ENCODE results near the gene TPRA1. TPM values are rescaled to one million over a fixed set of nuclear protein-coding genes. Genes with fewer than 3 reads are reported as not detected.

TPRA1 gene
- polyA plus RNA-seq, 3 donors: 20.2 to 29.4 (median 23.4) TPM

- H2AFZ ChIP-seq (ENCODE audit: insufficient read depth, low read depth, low read length, poor library complexity, severe bottlenecking): no peak overlapping the region
- H3K27ac ChIP-seq (ENCODE audit: low read depth in 1 of 2, low read length in 2 of 2): no peak overlapping the region
- TF ChIP-seq CTCF (IDR thresholded peaks at IDR 0.05): no peak
- H3K9me3 ChIP-seq (replicated peaks in 1 of 2; ENCODE audit: control insufficient read depth in 1 of 2, insufficient read depth in 1 of 2, low read length in 2 of 2): no peaks in the 10 kb centered on the region
- H4K20me1 ChIP-seq (ENCODE audit: insufficient read depth, low read length): no peaks in the 10 kb centered on the region
- H3K27me3 ChIP-seq (ENCODE audit: control insufficient read depth in 2 of 2, insufficient read depth in 2 of 2, low read length in 2 of 2): no peaks in the 10 kb centered on the region
- no peak overlapping the region for H3K4me3 Mint-ChIP-seq
- no peaks in the 10 kb centered on the region for H3K36me3 ChIP-seq (replicated peaks in 1 of 2; ENCODE audit: control insufficient read depth in 1 of 2, insufficient read depth in 2 of 2, low read length in 2 of 2)
- H3K4me3 ChIP-seq (replicated peaks in 1 of 3; ENCODE audit: low read depth in 2 of 3, low read length in 3 of 3): no peak overlapping the region
- no peaks in the 10 kb centered on the region for H3K4me1 ChIP-seq (ENCODE audit: control insufficient read depth in 1 of 2, insufficient read depth in 2 of 2, low read length in 2 of 2)
- 83% methylated on average over 2 of the region's 3 CpGs for WGBS (ENCODE audit: insufficient coverage)
- peaks cover 2% of the 10 kb centered on the region for H3K4me1 Mint-ChIP-seq
- H3K36me3 Mint-ChIP-seq: no peaks in the 10 kb centered on the region
- no peaks in the 10 kb centered on the region for H3K9me3 Mint-ChIP-seq
- no peaks in the 10 kb centered on the region for H3K79me2 ChIP-seq (ENCODE audit: insufficient read depth, low read length)
- intact Hi-C loops (cut with micrococcal nuclease): loop anchor here in 1 of 2 donors (10.0 kb wide), 1 partner anchor 53 kb away; no protein-coding TSS in a partner anchor
- H3K27ac Mint-ChIP-seq: no peak overlapping the region
- H3K27me3 Mint-ChIP-seq (ENCODE audit: low read depth in 3 of 3): peaks cover 0 to 4% (median 2%) of the 10 kb centered on the region in 3 donors
- H3K9ac ChIP-seq (ENCODE audit: insufficient read depth, low read length, poor library complexity, severe bottlenecking): no peak overlapping the region
- DNase-seq: no peak
- no peak overlapping the region for H3K4me2 ChIP-seq (replicated peaks; ENCODE audit: extremely low read depth, low read length, poor library complexity, severe bottlenecking)
Observed at GRCh38 chr3:127637546-127637945, 47.0 kb upstream of the TPRA1 start.

- Mint-ChIP-seq H3K9me3 (peaks cover 0 to 9% (median 4%) of the 10 kb centered on the region in 7 donors), H3K36me3 (peaks cover 0 to 10% of the 10 kb centered on the region in 2 donors), H3K27ac (no peak overlapping the region), H3K4me1 (peaks cover 11% of the 10 kb centered on the region), H3K4me3 (no peak overlapping the region), H3K27me3 (ENCODE audit: low read depth in 3 of 3) (peaks cover 24 to 30% (median 28%) of the 10 kb centered on the region in 3 donors)
- Histone ChIP-seq H3K4me1 (ENCODE audit: control insufficient read depth in 1 of 2, insufficient read depth in 2 of 2, low read length in 2 of 2) (peaks cover 8% of the 10 kb centered on the region in 2 donors), H2AFZ (ENCODE audit: insufficient read depth, low read depth, low read length, poor library complexity, severe bottlenecking) (no peak overlapping the region), H3K36me3 (replicated peaks in 1 of 2; ENCODE audit: control insufficient read depth in 1 of 2, insufficient read depth in 2 of 2, low read length in 2 of 2) (no peaks in the 10 kb centered on the region), H3K9ac (ENCODE audit: insufficient read depth, low read length, poor library complexity, severe bottlenecking) (no peak overlapping the region), H3K27ac (ENCODE audit: low read depth in 1 of 2, low read length in 2 of 2) (no peak overlapping the region), H3K4me2 (replicated peaks; ENCODE audit: extremely low read depth, low read length, poor library complexity, severe bottlenecking) (no peak overlapping the region), H3K79me2 (ENCODE audit: insufficient read depth, low read length) (no peaks in the 10 kb centered on the region), H4K20me1 (ENCODE audit: insufficient read depth, low read length) (no peaks in the 10 kb centered on the region), H3K4me3 (replicated peaks in 1 of 3; ENCODE audit: low read depth in 2 of 3, low read length in 3 of 3) (no peak overlapping the region), H3K9me3 (replicated peaks in 1 of 2; ENCODE audit: control insufficient read depth in 1 of 2, insufficient read depth in 1 of 2, low read length in 2 of 2) (no peaks in the 10 kb centered on the region), H3K27me3 (ENCODE audit: control insufficient read depth in 2 of 2, insufficient read depth in 2 of 2, low read length in 2 of 2) (peaks cover 11 to 21% of the 10 kb centered on the region in 2 donors)
- DNase-seq: no peak
- no peak for TF ChIP-seq CTCF (IDR thresholded peaks at IDR 0.05)
- intact Hi-C loops (cut with micrococcal nuclease): loop anchor here in 1 of 2 donors (10.0 kb wide), 1 partner anchor 50 kb away; no protein-coding TSS in a partner anchor
- 95% methylated on average over 6 of the region's 12 CpGs for WGBS (ENCODE audit: insufficient coverage)
Observed at GRCh38 chr3:127634653-127635052, 44.1 kb upstream of the TPRA1 start.
